ENCODE results near the gene CMTM6. TPM values are rescaled to one million over a fixed set of nuclear protein-coding genes. Genes with fewer than 3 reads are reported as not detected.
"Not testable (repeated sequence)": the region's sequence is repeated elsewhere in the genome, so short reads cannot be mapped to it uniquely, and the experiment has no call there.

Gene CMTM6
- total RNA-seq, 2 donors from 2014 or later = 55.3 to 73.7 TPM

DNA sequence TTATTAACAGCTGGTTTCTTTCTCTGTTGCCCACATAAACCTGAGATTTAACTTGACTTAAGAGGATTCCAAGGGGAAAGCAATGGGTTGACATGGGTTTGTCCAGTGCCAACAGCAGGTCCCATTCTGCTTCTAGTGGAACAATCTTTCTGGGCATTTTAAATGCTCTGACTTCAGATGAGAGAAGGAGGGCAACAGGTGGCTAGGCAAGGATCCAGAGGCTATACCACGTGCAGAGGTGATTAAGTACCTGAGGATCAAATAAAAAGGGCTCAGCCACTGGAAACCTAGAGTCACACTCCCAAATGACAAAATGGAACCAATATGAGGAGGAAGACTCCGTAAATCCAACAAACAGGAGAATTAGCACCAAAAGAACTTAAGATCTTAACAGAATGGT is 28.5 kb downstream of the CMTM6 start:
- no peak for DNase-seq
- intact Hi-C loops (cut with DNase I) = no loop called here
- H3K27ac ChIP-seq = no peak overlapping the region
- H3K27me3 ChIP-seq = no peaks in the 10 kb centered on the region
- no peak overlapping the region for H3K4me3 ChIP-seq
- H3K9me3 ChIP-seq = no peaks in the 10 kb centered on the region
- no peak overlapping the region for H3K9ac ChIP-seq (ENCODE audit: low read depth in 2 of 2, low read length in 2 of 2)
- no peaks in the 10 kb centered on the region for H3K36me3 ChIP-seq
- no peaks in the 10 kb centered on the region for H3K4me1 ChIP-seq
- no peak for TF ChIP-seq CTCF (IDR thresholded peaks at IDR 0.05)

DNA sequence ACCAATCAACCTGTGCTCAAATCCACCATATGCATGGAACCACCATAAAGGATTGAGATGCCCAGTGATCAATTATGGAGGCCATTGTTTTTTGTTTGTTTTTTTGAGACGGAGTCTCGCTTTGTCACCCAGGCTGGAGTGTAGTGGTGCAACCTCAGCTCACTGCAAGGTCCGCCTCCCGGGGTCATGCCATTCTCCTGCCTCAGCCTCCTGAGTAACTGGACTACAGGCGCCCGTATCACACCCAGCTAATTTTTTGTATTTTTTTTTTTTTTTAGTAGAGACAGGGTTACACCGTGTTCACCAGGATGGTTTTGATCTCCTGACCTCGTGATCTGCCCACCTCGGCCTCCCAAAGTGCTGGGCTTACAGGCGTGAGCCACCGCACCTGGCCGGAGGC is 30.5 kb downstream of the CMTM6 start:
- H3K4me3 ChIP-seq; H3K9me3 ChIP-seq; H3K9ac ChIP-seq (ENCODE audit: low read depth in 2 of 2, low read length in 2 of 2); DNase-seq; H3K36me3 ChIP-seq; H3K27me3 ChIP-seq; H3K4me1 ChIP-seq; H3K27ac ChIP-seq; intact Hi-C loops (cut with DNase I): not testable (repeated sequence)

GRCh38 chr3:32471246-32471645 is 31.4 kb downstream of the CMTM6 start:
- Histone ChIP-seq H3K9me3 (no peaks in the 10 kb centered on the region), H3K27ac (no peak overlapping the region), H3K4me3 (no peak overlapping the region), H3K4me1 (no peaks in the 10 kb centered on the region), H3K9ac (ENCODE audit: low read depth in 2 of 2, low read length in 2 of 2) (no peak overlapping the region), H3K27me3 (no peaks in the 10 kb centered on the region), H3K36me3 (no peaks in the 10 kb centered on the region)
- intact Hi-C loops (cut with DNase I) = no loop called here
- no peak for DNase-seq
- TF ChIP-seq CTCF (IDR thresholded peaks at IDR 0.05) = no peak

- Histone ChIP-seq H3K27ac (no peak overlapping the region), H3K9me3 (no peaks in the 10 kb centered on the region), H3K36me3 (no peaks in the 10 kb centered on the region), H3K4me3 (no peak overlapping the region), H3K9ac (ENCODE audit: low read depth in 2 of 2, low read length in 2 of 2) (no peak overlapping the region), H3K4me1 (no peaks in the 10 kb centered on the region), H3K27me3 (no peaks in the 10 kb centered on the region)
- intact Hi-C loops (cut with DNase I) = no loop called here
- DNase-seq = no peak
- no peak for TF ChIP-seq CTCF (IDR thresholded peaks at IDR 0.05)
These were observed 32.3 kb downstream of the CMTM6 start for GRCh38 chr3:32470362-32470761.

GRCh38 chr3:32469151-32469874 is 33.3 kb downstream of the CMTM6 start:
- H3K4me3 ChIP-seq = no peak overlapping the region
- no peak overlapping the region for H3K9ac ChIP-seq (ENCODE audit: low read depth in 2 of 2, low read length in 2 of 2)
- intact Hi-C loops (cut with DNase I) = loop anchor here (2.0 to 10.0 kb wide), 3 partner anchors 95 to 295 kb away; no protein-coding TSS in a partner anchor
- no peaks in the 10 kb centered on the region for H3K27me3 ChIP-seq
- no peak for DNase-seq
- H3K27ac ChIP-seq = no peak overlapping the region
- H3K36me3 ChIP-seq = no peaks in the 10 kb centered on the region
- H3K4me1 ChIP-seq = no peaks in the 10 kb centered on the region
- TF ChIP-seq CTCF (IDR thresholded peaks at IDR 0.05) = no peak
- H3K9me3 ChIP-seq = no peaks in the 10 kb centered on the region

DNA sequence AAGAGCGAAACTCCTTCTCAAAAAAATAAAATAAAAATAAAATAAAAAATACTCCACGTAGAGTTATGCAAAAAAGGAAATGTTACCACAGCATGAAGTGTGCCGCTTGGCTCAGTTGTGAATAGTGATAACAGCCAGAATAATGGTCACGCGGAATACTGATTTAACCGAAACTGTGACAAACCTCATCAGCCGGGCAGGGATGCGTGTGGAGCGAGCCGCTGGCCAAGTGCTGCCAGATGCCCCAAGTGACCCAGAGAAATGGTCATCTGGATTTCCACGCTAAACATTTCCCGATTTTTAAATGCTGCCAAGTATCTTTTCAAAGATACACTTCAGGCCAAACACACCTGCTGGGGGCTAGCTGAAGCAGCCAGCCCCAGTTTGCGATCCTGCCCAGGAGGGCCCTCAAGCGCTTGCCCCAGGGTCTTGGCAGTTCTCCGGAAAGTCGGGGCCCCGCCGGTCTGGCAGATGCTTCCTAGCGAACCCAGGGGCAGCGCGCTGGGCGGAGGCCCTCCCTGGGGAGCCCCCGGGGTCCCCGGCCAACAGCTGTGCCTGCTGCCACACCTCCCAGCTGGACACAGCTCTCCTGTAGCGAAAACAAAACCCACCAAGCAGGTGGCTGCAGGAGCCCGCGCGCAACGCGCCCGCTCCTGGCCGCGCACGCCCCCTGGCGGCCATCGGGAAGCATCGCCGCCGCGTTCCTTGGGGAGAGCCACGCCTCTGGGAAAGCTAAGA is 35.1 kb downstream of the CMTM6 start:
- Histone ChIP-seq H3K4me3 (peak overlapping the region; percentile 31), H3K36me3 (no peaks in the 10 kb centered on the region), H3K9ac (ENCODE audit: low read depth in 2 of 2, low read length in 2 of 2) (no peak overlapping the region), H3K4me1 (no peaks in the 10 kb centered on the region), H3K27me3 (no peaks in the 10 kb centered on the region), H3K27ac (no peak overlapping the region), H3K9me3 (no peaks in the 10 kb centered on the region)
- intact Hi-C loops (cut with DNase I) = loop anchor here (2.0 to 10.0 kb wide), 3 partner anchors 93 to 293 kb away; no protein-coding TSS in a partner anchor
- TF ChIP-seq CTCF (IDR thresholded peaks at IDR 0.05) = peak; percentile 98
- peak; percentile 74 for DNase-seq

GRCh38 chr3:32466808-32467207 is 35.8 kb downstream of the CMTM6 start:
- intact Hi-C loops (cut with DNase I) = loop anchor here (5.0 to 10.0 kb wide), 2 partner anchors 170 to 292 kb away; no protein-coding TSS in a partner anchor
- not testable (repeated sequence) for H3K4me1 ChIP-seq; H3K27me3 ChIP-seq; H3K4me3 ChIP-seq; H3K9ac ChIP-seq (ENCODE audit: low read depth in 2 of 2, low read length in 2 of 2); H3K9me3 ChIP-seq; H3K36me3 ChIP-seq; DNase-seq; H3K27ac ChIP-seq

- not testable (repeated sequence) for H3K27ac ChIP-seq; H3K36me3 ChIP-seq; H3K9ac ChIP-seq (ENCODE audit: low read depth in 2 of 2, low read length in 2 of 2); H3K9me3 ChIP-seq; H3K4me3 ChIP-seq; H3K27me3 ChIP-seq; DNase-seq; H3K4me1 ChIP-seq
- intact Hi-C loops (cut with DNase I) = loop anchor here (5.0 to 10.0 kb wide), 2 partner anchors 167 to 290 kb away; no protein-coding TSS in a partner anchor
These were observed 37.9 kb downstream of the CMTM6 start for GRCh38 chr3:32464726-32465125.

Data from colonic mucosa (tissue), 4 donors.